Raji (cell line): ENCODE results near the gene GAPVD1.

Experiments
- POLR2A ChIP-seq: IDR thresholded peaks from 2 replicates; pipeline ENCODE4 v1.6.1; 2011; ENCODE audit warnings: low read depth, low read length, control low read depth; ENCODE audit not compliant: insufficient read depth

GAPVD1 gene

GRCh38 chr9:125246261-125246667 is 15.4 kb upstream of the GAPVD1 start:
- TF ChIP-seq POLR2A: no peak

GRCh38 chr9:125254231-125254630 is 7.4 kb upstream of the GAPVD1 start:
- TF ChIP-seq POLR2A: no peak

GRCh38 chr9:125255781-125256391 is 5.7 kb upstream of the GAPVD1 start:
- no peak for TF ChIP-seq POLR2A

DNA sequence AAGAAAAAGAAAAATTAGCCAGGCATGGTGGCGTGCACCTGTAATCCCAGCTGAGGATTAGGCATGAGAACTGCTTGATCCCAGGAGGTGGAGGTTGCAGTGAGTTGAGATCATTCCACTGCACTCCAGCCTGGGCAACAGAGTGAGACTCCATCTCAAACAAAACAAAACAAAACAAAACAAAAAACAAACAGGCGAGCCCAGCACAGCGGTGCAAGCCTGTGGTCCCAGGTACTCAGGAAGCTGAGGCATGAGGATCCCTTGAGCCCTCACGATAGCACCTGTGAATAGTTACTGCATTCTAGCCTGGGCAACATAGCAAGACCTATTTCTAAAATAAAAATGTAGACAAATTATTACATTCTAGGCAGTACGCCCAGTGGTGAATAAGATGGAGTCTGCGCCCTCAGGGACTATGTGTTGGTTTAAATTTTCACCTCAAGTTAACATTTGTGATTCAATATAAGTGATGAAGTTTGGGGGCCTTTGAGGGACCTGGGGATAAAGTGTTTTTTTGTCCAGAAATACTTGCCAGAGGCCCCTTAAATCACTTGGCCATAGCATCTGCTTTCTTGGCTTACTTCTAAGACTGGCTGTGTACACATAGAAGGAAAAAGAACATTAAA is 3.4 kb upstream of the GAPVD1 start:
- no peak for TF ChIP-seq POLR2A

GRCh38 chr9:125258832-125259534 is 2.6 kb upstream of the GAPVD1 start:
- no peak for TF ChIP-seq POLR2A

- TF ChIP-seq POLR2A: no peak
These were observed 1.1 kb upstream of the GAPVD1 start for GRCh38 chr9:125260561-125260960.

- TF ChIP-seq POLR2A: no peak
These were observed 817 bp downstream of the GAPVD1 start for GRCh38 chr9:125262294-125262991.

- TF ChIP-seq POLR2A: no peak
These were observed 6.9 kb downstream of the GAPVD1 start for GRCh38 chr9:125268394-125269013.

GRCh38 chr9:125269014-125269397 is 7.4 kb downstream of the GAPVD1 start:
- no peak for TF ChIP-seq POLR2A

GRCh38 chr9:125271081-125271480 is 9.5 kb downstream of the GAPVD1 start:
- TF ChIP-seq POLR2A: no peak

GRCh38 chr9:125272697-125273096 is 11.1 kb downstream of the GAPVD1 start:
- no peak for TF ChIP-seq POLR2A

- no peak for TF ChIP-seq POLR2A
These were observed 15.1 kb downstream of the GAPVD1 start for GRCh38 chr9:125276771-125277170.

DNA sequence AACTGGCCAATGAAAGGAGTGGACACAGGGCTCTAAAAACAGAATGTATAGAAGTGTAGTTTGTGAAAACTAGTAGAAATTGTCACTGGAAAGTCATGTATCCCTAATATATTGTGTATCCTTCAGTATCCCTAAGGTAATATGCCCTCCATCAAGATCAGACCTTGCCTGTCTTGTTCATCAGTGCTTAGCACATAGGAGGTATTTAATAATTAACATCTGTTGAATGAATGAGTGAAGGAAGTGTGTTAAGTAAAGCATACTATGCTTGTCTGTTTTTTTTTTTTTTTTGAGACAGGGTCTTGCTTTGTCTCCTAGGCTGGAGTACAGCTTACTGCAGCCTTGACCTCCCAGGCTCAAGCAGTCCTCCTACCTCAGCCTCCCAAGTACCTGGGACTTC is 15.8 kb downstream of the GAPVD1 start:
- no peak for TF ChIP-seq POLR2A

DNA sequence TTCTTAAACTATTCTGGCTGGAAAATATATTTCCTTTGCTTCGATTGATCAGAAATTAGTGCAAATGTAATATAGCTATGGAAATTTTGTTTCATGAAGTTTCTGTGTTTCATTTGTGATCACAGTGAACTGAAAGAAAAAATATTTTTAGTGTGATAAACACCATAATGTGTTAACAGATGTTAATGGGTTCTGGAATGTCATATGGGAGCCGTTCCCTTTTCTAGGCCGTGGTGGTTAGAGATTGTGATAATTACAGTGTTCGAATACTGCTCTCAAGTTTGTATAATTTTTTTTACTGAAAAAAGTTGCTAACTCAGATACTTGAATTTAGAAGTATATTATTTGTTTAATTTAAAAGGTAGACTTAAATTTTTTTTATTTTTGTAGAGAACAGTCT is 19.3 kb downstream of the GAPVD1 start:
- TF ChIP-seq POLR2A: no peak

- no peak for TF ChIP-seq POLR2A
These were observed 23.2 kb downstream of the GAPVD1 start for GRCh38 chr9:125284855-125285254.
